Hepatocyte (in vitro differentiated cells): Measurements from ENCODE around the gene GRID1. TPM values are rescaled to one million over a fixed set of nuclear protein-coding genes. Genes with fewer than 3 reads are reported as not detected.
"Not testable (repeated sequence)": the region's sequence is repeated elsewhere in the genome, so short reads cannot be mapped to it uniquely, and the experiment has no call there.

ENCODE experiments used
- DNase-seq: peaks from one replicate; pipeline ENCODE4 v3.0.0-alpha.2; 2016; ENCODE audit warnings: low spot score
- H2AFZ ChIP-seq: fragments of 200-600 bp; sonication (generic); 2 replicates; pipeline ENCODE4 v1.6.0; 2016; ENCODE audit warnings: antibody characterized with exemption, mild to moderate bottlenecking
- H3K27ac ChIP-seq: fragments of 200-600 bp; sonication (generic); 2 replicates; pipeline ENCODE4 v1.5.1; 2016; ENCODE audit warnings: mild to moderate bottlenecking
- H3K27me3 ChIP-seq: fragments of 200-600 bp; sonication (generic); 2 replicates; pipeline ENCODE4 v1.6.1; 2016
- H3K36me3 ChIP-seq: fragments of 200-600 bp; sonication (generic); replicated peaks from 2 replicates; pipeline ENCODE4 v1.5.1; 2016; ENCODE audit warnings: low read depth; ENCODE audit not compliant: insufficient read depth
- H3K4me1 ChIP-seq: fragments of 200-600 bp; sonication (generic); 2 replicates; pipeline ENCODE4 v1.5.1; 2016; ENCODE audit warnings: mild to moderate bottlenecking, moderate library complexity; ENCODE audit not compliant: insufficient read depth
- H3K4me2 ChIP-seq: fragments of 200-600 bp; sonication (generic); 2 replicates; pipeline ENCODE4 v1.6.0; 2016
- H3K4me3 ChIP-seq: fragments of 200-600 bp; sonication (generic); 2 replicates; pipeline ENCODE4 v1.5.1; 2016; ENCODE audit warnings: mild to moderate bottlenecking
- H3K79me2 ChIP-seq: fragments of 200-600 bp; sonication (generic); 2 replicates; pipeline ENCODE4 v1.6.0; 2017; ENCODE audit warnings: mild to moderate bottlenecking
- H3K9me2 ChIP-seq: fragments of 200-600 bp; sonication (generic); replicated peaks from 2 replicates; pipeline ENCODE4 v1.6.0; 2017; ENCODE audit warnings: mild to moderate bottlenecking; ENCODE audit not compliant: insufficient read depth
- H3K9me3 ChIP-seq: fragments of 200-600 bp; sonication (generic); 2 replicates; pipeline ENCODE4 v1.5.1; 2016; ENCODE audit warnings: low read depth, mild to moderate bottlenecking
- H4K20me1 ChIP-seq: fragments of 200-600 bp; sonication (generic); 2 replicates; pipeline ENCODE4 v1.6.0; 2016; ENCODE audit warnings: mild to moderate bottlenecking; ENCODE audit not compliant: insufficient read depth, poor library complexity, severe bottlenecking
- CTCF ChIP-seq: fragments of 200-600 bp; sonication (generic); IDR thresholded peaks from 2 replicates; pipeline ENCODE4 v1.5.1; 2016; ENCODE audit warnings: antibody characterized with exemption, mild to moderate bottlenecking; ENCODE audit not compliant: poor library complexity
- EZH2 ChIP-seq: fragments of 200-600 bp; sonication (generic); IDR thresholded peaks from 2 replicates; pipeline ENCODE4 v1.6.1; 2016; ENCODE audit warnings: antibody characterized with exemption, mild to moderate bottlenecking, borderline replicate concordance
- EZH2phosphoT487 ChIP-seq: fragments of 200-600 bp; sonication (generic); IDR thresholded peaks from one replicate; pipeline ENCODE4 v1.6.1; 2018; ENCODE audit warnings: antibody characterized with exemption, mild to moderate bottlenecking, low read depth, moderate library complexity; ENCODE audit not compliant: unreplicated experiment, severe bottlenecking
- WGBS: methylation state at CpG from one replicate; pipeline ENCODE4 v1.1.6; 2016; ENCODE audit warnings: low lambda C conversion rate; ENCODE audit errors: missing lambda C conversion rate; 5-methylcytosine and 5-hydroxymethylcytosine counted together
- polyA plus RNA-seq: library from polyadenylated mRNA; unstranded; fragments of >200 nt; fragmentation: Nextera tagmentation; extraction: Ambion mirVana; gene quantifications from 2 replicates; pipeline ENCODE4 v1.2.1, GENCODE V29; 2016
- total RNA-seq: library from RNA; depleted of rRNA; stranded (reverse); fragments of >200 nt; gene quantifications from 2 replicates; pipeline ENCODE4 v1.2.3, GENCODE V29; 2014

GRID1 gene
- total and polyA plus RNA-seq, 2 experiments from 2014 or later, result 0.07 to 0.37 TPM

- no peak for TF ChIP-seq EZH2phosphoT487
- no peak for TF ChIP-seq EZH2
- no peak for TF ChIP-seq CTCF
- H3K27ac ChIP-seq, result no peak overlapping the region
- H2AFZ ChIP-seq, result peak overlapping the region; percentile 51
- H3K4me3 ChIP-seq, result no peak overlapping the region
- H4K20me1 ChIP-seq, result no peaks in the 10 kb centered on the region
- H3K27me3 ChIP-seq, result peaks cover 22% of the 10 kb centered on the region
- peak overlapping the region; percentile 84 for H3K4me2 ChIP-seq
- no peaks in the 10 kb centered on the region for H3K9me2 ChIP-seq
- no peaks in the 10 kb centered on the region for H3K79me2 ChIP-seq
- DNase-seq, result peak; percentile 81
- H3K9me3 ChIP-seq, result no peaks in the 10 kb centered on the region
- 8% methylated on average over 53 of the region's 53 CpGs for WGBS
- no peaks in the 10 kb centered on the region for H3K4me1 ChIP-seq
- H3K36me3 ChIP-seq, result no peaks in the 10 kb centered on the region
Observed at GRCh38 chr10:86389441-86390193, 23.0 kb upstream of the GRID1 start.

- not testable (repeated sequence) for H4K20me1 ChIP-seq, H3K4me3 ChIP-seq, H3K27ac ChIP-seq, H3K9me3 ChIP-seq, H3K79me2 ChIP-seq, DNase-seq, H3K4me1 ChIP-seq, H3K36me3 ChIP-seq, H3K9me2 ChIP-seq
- Histone ChIP-seq H2AFZ (peak overlapping the region; percentile 51), H3K27me3 (peaks cover 19% of the 10 kb centered on the region), H3K4me2 (peak overlapping the region; percentile 84)
- 69% methylated on average over 12 of the region's 12 CpGs for WGBS
Observed at GRCh38 chr10:86389109-86389440, 22.5 kb upstream of the GRID1 start.

GRCh38 chr10:86388119-86388704, 21.6 kb upstream of the GRID1 start:
- Histone ChIP-seq H3K36me3 (no peaks in the 10 kb centered on the region), H2AFZ (no peak overlapping the region), H3K9me3 (no peaks in the 10 kb centered on the region), H3K27ac (no peak overlapping the region), H3K4me1 (no peaks in the 10 kb centered on the region), H3K9me2 (no peaks in the 10 kb centered on the region), H3K4me3 (no peak overlapping the region), H3K79me2 (no peaks in the 10 kb centered on the region), H3K4me2 (no peak overlapping the region), H3K27me3 (peaks cover 19% of the 10 kb centered on the region), H4K20me1 (no peaks in the 10 kb centered on the region)
- TF ChIP-seq CTCF (no peak), EZH2phosphoT487 (no peak), EZH2 (no peak)
- no peak for DNase-seq
- WGBS, result 67% methylated on average over 13 of the region's 13 CpGs

- Histone ChIP-seq H2AFZ (no peak overlapping the region), H3K4me3 (no peak overlapping the region), H4K20me1 (no peaks in the 10 kb centered on the region), H3K9me3 (no peaks in the 10 kb centered on the region), H3K79me2 (no peaks in the 10 kb centered on the region), H3K9me2 (no peaks in the 10 kb centered on the region), H3K4me2 (no peak overlapping the region), H3K27me3 (peaks cover 19% of the 10 kb centered on the region), H3K36me3 (no peaks in the 10 kb centered on the region), H3K27ac (no peak overlapping the region), H3K4me1 (no peaks in the 10 kb centered on the region)
- DNase-seq, result no peak
- 73% methylated on average over 7 of the region's 7 CpGs for WGBS
- TF ChIP-seq CTCF (no peak), EZH2phosphoT487 (no peak), EZH2 (no peak)
Observed at GRCh38 chr10:86387178-86387794, 20.7 kb upstream of the GRID1 start.
